PC-9 (cell line): ENCODE measurements around the gene SPRY2.

Experiments
- EZH2 ChIP-seq: fragments of 200-600 bp; sonication (generic); IDR thresholded peaks from 2 replicates; pipeline ENCODE4 v1.8.0; 2017; ENCODE audit warnings: antibody characterized with exemption, low read depth
- TF ChIP-seq, protein P1 (sequence below): fragments of 200-600 bp; sonication (generic); conservative IDR thresholded peaks from 2 replicates; pipeline ENCODE4 v1.6.1; 2017; ENCODE audit warnings: mixed run types, antibody characterized with exemption, mild to moderate bottlenecking, moderate library complexity

DNA sequence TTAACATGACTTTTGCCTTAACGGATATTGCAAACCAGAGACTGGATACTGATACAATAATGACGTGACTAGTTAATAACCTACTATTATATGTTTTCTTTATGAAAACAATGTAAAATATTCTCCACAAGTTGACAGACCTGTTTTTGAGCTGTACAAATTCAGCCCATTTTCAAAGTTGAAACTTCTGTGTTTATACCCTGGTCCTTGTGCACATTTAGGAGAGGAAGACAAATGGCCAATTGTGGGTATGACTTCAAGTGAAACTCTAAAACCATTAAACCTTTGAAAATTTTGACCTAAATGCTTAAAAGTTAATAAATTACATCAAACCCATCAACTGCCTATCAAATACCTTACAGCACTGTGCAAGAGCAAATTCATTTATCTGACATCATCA lies 8.9 kb downstream of the SPRY2 start:
- TF ChIP-seq, protein P1, sequence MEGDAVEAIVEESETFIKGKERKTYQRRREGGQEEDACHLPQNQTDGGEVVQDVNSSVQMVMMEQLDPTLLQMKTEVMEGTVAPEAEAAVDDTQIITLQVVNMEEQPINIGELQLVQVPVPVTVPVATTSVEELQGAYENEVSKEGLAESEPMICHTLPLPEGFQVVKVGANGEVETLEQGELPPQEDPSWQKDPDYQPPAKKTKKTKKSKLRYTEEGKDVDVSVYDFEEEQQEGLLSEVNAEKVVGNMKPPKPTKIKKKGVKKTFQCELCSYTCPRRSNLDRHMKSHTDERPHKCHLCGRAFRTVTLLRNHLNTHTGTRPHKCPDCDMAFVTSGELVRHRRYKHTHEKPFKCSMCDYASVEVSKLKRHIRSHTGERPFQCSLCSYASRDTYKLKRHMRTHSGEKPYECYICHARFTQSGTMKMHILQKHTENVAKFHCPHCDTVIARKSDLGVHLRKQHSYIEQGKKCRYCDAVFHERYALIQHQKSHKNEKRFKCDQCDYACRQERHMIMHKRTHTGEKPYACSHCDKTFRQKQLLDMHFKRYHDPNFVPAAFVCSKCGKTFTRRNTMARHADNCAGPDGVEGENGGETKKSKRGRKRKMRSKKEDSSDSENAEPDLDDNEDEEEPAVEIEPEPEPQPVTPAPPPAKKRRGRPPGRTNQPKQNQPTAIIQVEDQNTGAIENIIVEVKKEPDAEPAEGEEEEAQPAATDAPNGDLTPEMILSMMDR = no peak
- TF ChIP-seq EZH2 = no peak
